Gastrocnemius medialis (tissue), 4 donors: ENCODE measurements around the gene MARCHF9. TPM values are rescaled to one million over a fixed set of nuclear protein-coding genes. Genes with fewer than 3 reads are reported as not detected.

Experiments used
- ATAC-seq, 2 donors: fragments of 150-250 bp; one replicate each; pipeline ENCODE4 v1.9.1; 2016
- DNase-seq, 2 donors: peaks; one replicate each; pipeline ENCODE4 v3.0.0-alpha.2; 2019
- H3K27ac ChIP-seq, 4 donors: fragments of 200-600 bp; sonication (generic); 1 replicate in 1 of 4; 2 replicates in 3 of 4; pipeline ENCODE4 v1.5.1; 2016 to 2018; ENCODE audit warnings: mild to moderate bottlenecking in 2 of 4, moderate library complexity in 1 of 4
- H3K27me3 ChIP-seq, 3 donors: fragments of 200-600 bp; sonication (generic) in 2 of 3; 1 replicate in 1 of 3; 2 replicates in 2 of 3; pipeline versions ENCODE4 v1.5.1 to v1.6.0; 2016 to 2019; ENCODE audit warnings: mild to moderate bottlenecking in 1 of 3, moderate library complexity in 1 of 3
- H3K36me3 ChIP-seq, 2 donors: fragments of 200-600 bp; sonication (generic) in 1 of 2; one replicate each; pipeline ENCODE4 v1.5.1; 2017 to 2018
- H3K4me1 ChIP-seq, 2 donors: fragments of 200-600 bp; sonication (generic) in 1 of 2; one replicate each; pipeline ENCODE4 v1.5.1; 2016 to 2017; ENCODE audit warnings: mild to moderate bottlenecking in 2 of 2
- H3K4me3 ChIP-seq, 4 donors: fragments of 200-600 bp; sonication (generic) in 3 of 4; 1 replicate in 1 of 4; 2 replicates in 3 of 4; pipeline ENCODE4 v1.5.1; 2016 to 2019; ENCODE audit warnings: mild to moderate bottlenecking in 2 of 4
- H3K9me3 ChIP-seq, 3 donors: fragments of 200-600 bp; sonication (generic) in 2 of 3; 1 replicate in 1 of 3; 2 replicates in 2 of 3; pipeline ENCODE4 v1.5.1; 2016 to 2019
- POLR2A ChIP-seq, 2 donors: fragments of 450-650 bp; IDR thresholded peaks; one replicate each; pipeline ENCODE4 v1.6.1; 2017; ENCODE audit warnings: antibody characterized with exemption in 2 of 2, mild to moderate bottlenecking in 2 of 2, moderate library complexity in 2 of 2
- in situ Hi-C, 4 donors: fragments of 200-750 bp; cut with MboI; loops; one replicate each; pipeline versions ENCODE4 v1.15.0 to v1.8.0; 2017; ENCODE audit warnings: low sequenced_read_pairs in 4 of 4
- intact Hi-C: fragments of 100-400 bp; cut with DNase I; formaldehyde crosslinking; loops from one replicate; pipeline ENCODE4 v1.15.1; 2023; ENCODE audit warnings: low total_unique reads
- total RNA-seq, 4 donors: library from RNA; depleted of rRNA; stranded (reverse); fragments of >200 nt; gene quantifications; one replicate each; pipeline versions ENCODE4 v1.1.0 to v1.2.3, GENCODE V29; 2016
- TF ChIP-seq, protein P1 (sequence below), 5 experiments: fragments of 450-650 bp in 3 of 5; fragments of 200-600 bp in 2 of 5; sonication (generic) in 2 of 5; IDR thresholded peaks in 4 of 5; conservative IDR thresholded peaks in 1 of 5; 1 replicate in 4 of 5; 2 replicates in 1 of 5; pipeline ENCODE4 v1.5.1; 2016 to 2019; ENCODE audit warnings: antibody characterized with exemption in 5 of 5, mild to moderate bottlenecking in 3 of 5, moderate library complexity in 3 of 5

MARCHF9 gene
- total RNA-seq, 4 donors from 2014 or later = 4.8 to 11.3 (median 7.9) TPM

DNA sequence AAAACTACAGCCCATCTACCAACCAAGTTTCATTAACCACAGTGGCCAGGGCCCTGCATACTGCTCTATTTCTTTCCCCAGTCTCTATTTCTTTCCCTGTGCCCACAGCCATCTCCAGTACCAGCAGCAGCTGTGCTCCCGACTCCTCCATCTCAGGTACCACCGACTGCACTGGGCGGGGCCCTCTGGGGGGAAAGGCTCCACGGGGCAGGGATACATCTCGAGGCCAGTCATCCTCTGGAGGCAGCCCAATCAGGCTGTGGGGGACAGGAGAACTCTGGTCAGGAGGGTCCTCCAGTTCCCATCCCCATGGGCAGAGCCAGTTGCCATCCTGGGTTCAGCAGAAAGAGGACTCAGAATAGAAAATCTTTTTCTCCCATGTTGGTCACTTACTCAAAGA lies 5.8 kb upstream of the MARCHF9 start:
- H3K27me3 ChIP-seq = no peaks in the 10 kb centered on the region
- H3K4me3 ChIP-seq = no peak overlapping the region
- H3K36me3 ChIP-seq = peaks cover 0 to 47% of the 10 kb centered on the region in 2 donors
- H3K27ac ChIP-seq = no peak overlapping the region
- no peaks in the 10 kb centered on the region for H3K9me3 ChIP-seq
- ATAC-seq (no peak), DNase-seq (no peak)
- no peak for TF ChIP-seq POLR2A (IDR thresholded peaks at IDR 0.05)
- TF ChIP-seq, protein P1, sequence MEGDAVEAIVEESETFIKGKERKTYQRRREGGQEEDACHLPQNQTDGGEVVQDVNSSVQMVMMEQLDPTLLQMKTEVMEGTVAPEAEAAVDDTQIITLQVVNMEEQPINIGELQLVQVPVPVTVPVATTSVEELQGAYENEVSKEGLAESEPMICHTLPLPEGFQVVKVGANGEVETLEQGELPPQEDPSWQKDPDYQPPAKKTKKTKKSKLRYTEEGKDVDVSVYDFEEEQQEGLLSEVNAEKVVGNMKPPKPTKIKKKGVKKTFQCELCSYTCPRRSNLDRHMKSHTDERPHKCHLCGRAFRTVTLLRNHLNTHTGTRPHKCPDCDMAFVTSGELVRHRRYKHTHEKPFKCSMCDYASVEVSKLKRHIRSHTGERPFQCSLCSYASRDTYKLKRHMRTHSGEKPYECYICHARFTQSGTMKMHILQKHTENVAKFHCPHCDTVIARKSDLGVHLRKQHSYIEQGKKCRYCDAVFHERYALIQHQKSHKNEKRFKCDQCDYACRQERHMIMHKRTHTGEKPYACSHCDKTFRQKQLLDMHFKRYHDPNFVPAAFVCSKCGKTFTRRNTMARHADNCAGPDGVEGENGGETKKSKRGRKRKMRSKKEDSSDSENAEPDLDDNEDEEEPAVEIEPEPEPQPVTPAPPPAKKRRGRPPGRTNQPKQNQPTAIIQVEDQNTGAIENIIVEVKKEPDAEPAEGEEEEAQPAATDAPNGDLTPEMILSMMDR (IDR thresholded peaks at IDR 0.05 in 4 of 5, conservative IDR thresholded peaks at IDR 0.05 in 1 of 5) = no peak
- H3K4me1 ChIP-seq = peaks cover 16 to 26% of the 10 kb centered on the region in 2 donors
- in situ Hi-C loops (no loop called here), intact Hi-C loops (loop anchor here (5.0 kb wide), 1 partner anchor 33 kb away; the partner anchor contains the start of gene TSFM)

DNA sequence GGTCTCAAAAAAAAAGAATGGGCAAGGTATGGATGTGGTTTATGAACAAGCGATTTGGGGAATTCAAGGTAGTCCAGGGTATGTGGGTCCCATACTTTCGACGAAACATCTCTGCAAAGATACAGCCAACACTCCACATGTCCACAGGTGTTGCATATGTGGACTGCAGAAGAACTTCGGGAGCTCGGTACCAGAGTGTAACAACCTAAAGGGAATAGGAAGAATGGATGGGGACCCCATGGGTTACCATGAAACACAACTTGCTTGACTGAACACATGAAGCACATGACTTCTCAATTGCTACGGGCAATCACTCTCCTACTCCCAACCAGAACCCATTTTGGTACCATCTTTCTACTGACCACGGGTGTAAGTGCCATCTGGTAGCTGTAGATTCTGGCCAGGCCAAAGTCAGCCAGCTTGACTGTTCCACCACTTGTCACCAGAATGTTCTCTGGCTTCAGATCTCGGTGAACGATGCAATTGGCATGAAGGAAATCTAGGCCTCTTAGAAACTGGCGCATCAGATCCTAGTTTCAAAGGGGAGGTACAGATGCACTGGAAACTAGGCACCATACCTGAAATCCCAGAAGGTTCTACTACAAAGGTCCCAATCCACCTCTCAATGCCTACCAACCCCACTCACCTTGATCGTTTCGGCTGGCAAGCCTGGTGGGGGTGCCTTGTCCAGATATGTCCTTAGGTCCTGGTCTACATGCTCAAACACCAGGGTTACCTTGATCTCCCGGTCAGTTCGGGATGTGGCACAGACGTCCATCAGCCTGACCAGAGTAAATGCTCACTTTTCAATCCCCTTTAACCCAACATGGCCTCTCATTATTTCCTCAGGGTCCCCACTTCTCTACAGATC lies 4.1 kb upstream of the MARCHF9 start:
- intact Hi-C loops = no loop called here
- Histone ChIP-seq H3K27ac (peak overlapping the region; percentile 94 to 98 (median 96)), H3K4me1 (peaks cover 17 to 22% of the 10 kb centered on the region in 2 donors), H3K4me3 (peak overlapping the region; percentile 74 to 95 (median 80)), H3K9me3 (no peaks in the 10 kb centered on the region), H3K36me3 (peaks cover 0 to 47% of the 10 kb centered on the region in 2 donors), H3K27me3 (no peaks in the 10 kb centered on the region)
- no peak for ATAC-seq
- no peak for DNase-seq
- TF ChIP-seq, protein P1 (IDR thresholded peaks at IDR 0.05 in 4 of 5, conservative IDR thresholded peaks at IDR 0.05 in 1 of 5) = no peak
- no peak for TF ChIP-seq POLR2A (IDR thresholded peaks at IDR 0.05)
- in situ Hi-C loops = no loop called here

DNA sequence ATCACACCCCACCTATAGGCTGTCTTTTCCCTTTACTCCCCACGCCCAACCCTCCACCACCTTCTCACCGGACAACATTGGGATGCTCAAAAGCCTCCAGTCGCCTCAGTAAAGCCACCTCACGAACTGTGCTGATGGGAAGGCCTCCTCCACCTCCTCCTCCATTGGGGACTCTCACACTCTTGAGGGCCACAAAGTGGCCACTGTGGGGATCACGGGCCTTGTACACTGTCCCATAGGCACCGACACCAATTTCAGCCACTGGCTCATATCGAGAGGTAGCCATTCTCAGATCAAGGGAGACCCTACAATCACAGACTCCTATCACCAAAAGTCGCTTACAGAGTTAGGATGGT lies 3.5 kb upstream of the MARCHF9 start:
- Histone ChIP-seq H3K36me3 (peaks cover 0 to 46% of the 10 kb centered on the region in 2 donors), H3K27me3 (no peaks in the 10 kb centered on the region), H3K4me1 (peaks cover 21 to 25% of the 10 kb centered on the region in 2 donors), H3K27ac (peak overlapping the region; percentile 94 to 98 (median 96)), H3K4me3 (peak overlapping the region; percentile 74 to 95 (median 80)), H3K9me3 (no peaks in the 10 kb centered on the region)
- no peak for DNase-seq
- TF ChIP-seq, protein P1 (IDR thresholded peaks at IDR 0.05 in 4 of 5, conservative IDR thresholded peaks at IDR 0.05 in 1 of 5) = no peak
- no peak for TF ChIP-seq POLR2A (IDR thresholded peaks at IDR 0.05)
- intact Hi-C loops = no loop called here
- in situ Hi-C loops = no loop called here
- no peak for ATAC-seq

DNA sequence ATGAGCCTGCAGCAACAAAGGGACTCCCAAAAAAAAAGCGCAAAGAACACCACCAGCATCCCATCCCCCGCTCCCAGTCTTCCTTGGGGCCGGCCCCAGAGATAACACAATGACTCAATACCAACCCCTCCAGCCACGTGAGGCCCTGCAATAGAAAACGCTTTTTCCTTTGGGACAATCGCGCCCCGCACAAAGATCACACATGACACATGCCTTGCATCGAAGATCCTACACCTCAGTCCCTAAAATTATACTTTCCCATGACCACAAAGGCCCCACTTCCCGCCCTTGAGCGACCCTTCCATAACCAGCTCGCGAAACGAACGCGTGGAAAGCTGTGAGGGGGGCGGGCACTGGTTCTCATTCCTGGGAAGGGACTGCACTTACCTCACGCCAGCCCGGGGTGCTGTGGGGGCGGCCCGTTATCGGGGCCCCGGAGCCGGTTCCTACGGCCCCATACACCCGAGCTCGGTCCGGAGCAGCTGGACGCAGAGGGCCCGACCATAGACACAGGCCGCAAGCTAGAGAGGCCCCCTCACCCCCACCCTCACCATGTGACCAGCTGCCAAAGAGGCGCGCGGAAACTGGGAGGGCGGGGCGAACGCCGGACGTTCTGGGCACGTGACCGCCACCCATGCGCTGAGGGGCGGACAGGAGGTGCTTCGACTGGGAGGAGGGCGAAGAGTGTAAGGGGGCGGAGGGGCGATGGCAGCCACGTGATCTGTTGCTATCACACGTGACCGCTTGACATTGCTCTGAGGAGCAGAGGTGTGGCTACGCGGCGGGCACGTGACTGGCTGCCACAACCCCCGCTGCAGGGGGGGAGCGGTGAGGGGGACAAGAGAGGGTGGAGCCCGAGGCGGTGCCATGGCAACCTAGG lies 2.9 kb upstream of the MARCHF9 start, which contains the start of gene CDK4:
CDK4 (minus strand) TSS at position 523 of the 880 bp plus-strand sequence. CDS start 593 bp downstream, outside the sequence.
- DNase-seq (peak; percentile 99 to 100), ATAC-seq (peak; percentile 87 to 88)
- intact Hi-C loops (loop anchor here (1.0 to 2.0 kb wide), 4 partner anchors 21 to 231 kb away; partner anchors contain the start of genes CTDSP2, DDIT3, EEF1AKMT3 and METTL1), in situ Hi-C loops (no loop called here)
- Histone ChIP-seq H3K9me3 (no peaks in the 10 kb centered on the region), H3K4me3 (peak within 1 kb of the TSS; percentile 74 to 95 (median 80)), H3K27me3 (no peaks in the 10 kb centered on the region), H3K27ac (peak within 1 kb of the TSS; percentile 94 to 98 (median 96)), H3K36me3 (peaks cover 0 to 39% of the 10 kb centered on the region in 2 donors), H3K4me1 (peaks cover 23 to 27% of the 10 kb centered on the region in 2 donors)
- TF ChIP-seq, protein P1 (IDR thresholded peaks at IDR 0.05 in 4 of 5, conservative IDR thresholded peaks at IDR 0.05 in 1 of 5) = peak in 1 of 5 experiments; percentile 24
- TF ChIP-seq POLR2A (IDR thresholded peaks at IDR 0.05) = peak; percentile 85 to 90
